NK-92 (cell line): ENCODE results near the gene KCTD11.

Source experiments
- DNase-seq: peaks from one replicate; lab custom pipeline; 2025; ENCODE audit not compliant: unreplicated experiment; lab: John Stamatoyannopoulos, UW

Gene KCTD11

DNA sequence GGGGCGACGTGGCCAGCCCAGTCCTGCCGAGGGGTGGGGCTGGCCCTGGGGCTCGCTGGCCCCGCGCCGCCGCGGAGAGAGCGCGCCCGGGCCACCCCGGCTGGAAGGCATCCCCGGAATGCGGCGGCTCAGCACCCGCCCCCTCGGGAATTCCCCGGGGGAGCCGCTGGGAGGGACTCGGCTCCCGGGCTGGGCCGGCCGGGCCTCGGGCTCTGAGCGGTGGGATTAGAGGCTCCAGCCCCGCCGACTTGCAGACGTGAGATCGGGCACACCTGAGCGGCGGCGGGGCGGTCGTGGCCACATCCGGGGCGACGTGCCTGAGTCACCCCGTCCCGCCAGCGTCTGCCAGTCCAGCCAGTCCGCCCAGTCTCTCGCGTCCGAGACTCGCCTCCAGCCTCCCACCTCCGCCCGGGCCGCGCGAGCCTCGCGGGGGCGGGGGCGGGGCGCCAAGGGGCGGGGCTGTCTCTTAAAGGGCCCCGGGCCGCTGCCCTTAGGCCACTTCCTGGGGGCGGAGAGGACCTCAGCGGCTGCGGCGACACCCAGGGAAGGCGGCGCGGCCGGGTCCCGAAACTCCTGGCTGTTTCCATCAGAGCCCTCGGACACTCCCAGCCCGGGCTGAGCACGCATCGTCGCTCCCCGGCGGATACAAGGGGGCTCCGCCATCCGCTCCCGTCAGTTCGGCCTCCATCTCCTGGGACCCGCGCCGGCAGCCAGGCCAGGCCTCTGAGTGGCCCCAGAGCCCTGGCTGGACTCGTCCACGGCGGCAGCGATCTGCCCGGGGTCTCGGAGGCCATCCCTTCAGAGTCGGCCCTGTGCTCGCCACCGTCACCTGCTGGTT lies at the start of gene KCTD11:
TSS of gene KCTD11 (plus strand) at position 498 of the 838 bp plus-strand sequence.
- DNase-seq = no peak

DNA sequence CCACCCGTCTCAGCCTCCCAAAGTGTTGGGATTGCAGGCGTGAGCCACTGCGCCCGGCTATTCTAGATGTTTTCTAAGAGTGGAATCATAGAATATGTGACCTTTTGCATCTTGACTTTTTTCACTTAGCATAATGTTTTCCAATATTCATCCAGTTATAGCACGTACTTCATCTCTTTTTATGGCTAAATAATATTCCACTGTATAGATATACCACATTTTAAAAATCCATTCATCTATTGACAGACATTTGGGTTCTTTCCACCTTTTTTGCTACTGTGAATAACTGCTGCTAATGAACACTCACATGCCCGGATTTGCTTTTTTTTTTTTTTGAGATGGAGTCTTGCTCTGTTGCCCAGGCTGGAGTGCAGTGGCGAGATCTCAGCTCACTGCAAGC lies 47.8 kb upstream of the KCTD11 start:
- DNase-seq = no peak

DNA sequence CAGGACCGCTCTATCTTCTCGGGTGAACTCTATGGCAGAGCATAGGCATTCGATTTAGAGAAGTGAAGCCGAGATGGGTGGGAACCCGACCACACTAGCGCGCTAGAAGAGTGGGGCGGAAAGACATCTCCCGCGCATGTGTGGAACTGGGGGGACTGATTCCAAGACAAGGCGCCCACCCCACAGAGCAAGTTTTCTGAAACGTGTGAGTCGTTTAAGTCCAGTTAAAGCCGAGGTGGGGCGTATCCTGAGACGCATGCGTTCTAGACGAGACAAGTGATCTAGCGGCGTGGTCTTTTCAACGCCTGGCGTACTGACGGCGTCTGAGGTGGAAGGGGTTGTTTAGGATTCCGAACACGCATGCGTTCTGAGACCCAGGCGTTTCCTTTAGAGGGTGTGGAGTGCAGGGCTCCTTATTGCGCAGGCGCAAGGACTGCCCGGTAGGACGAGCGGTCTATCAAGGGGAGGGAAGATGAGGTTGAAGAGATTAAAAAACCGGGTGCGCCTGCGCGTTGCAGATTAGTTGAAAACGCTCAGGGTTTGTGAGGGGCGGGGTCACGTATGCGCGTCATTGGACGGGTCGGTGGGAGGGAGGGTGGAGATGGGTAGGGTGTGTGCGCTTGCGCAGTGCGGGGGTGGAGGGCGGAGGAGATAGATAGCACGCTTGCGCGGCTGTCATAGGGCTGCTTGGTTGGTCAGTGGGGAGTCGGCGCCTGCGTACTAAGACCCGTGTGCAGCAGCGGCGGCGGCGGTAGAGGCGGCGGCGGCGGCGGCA lies 44.9 kb upstream of the KCTD11 start, which contains the start of gene EIF5A:
TSS of gene EIF5A (plus strand) at position 718 of the 775 bp plus-strand sequence. CDS start 2,008 bp downstream, outside the sequence.
- DNase-seq = peak; percentile 98

DNA sequence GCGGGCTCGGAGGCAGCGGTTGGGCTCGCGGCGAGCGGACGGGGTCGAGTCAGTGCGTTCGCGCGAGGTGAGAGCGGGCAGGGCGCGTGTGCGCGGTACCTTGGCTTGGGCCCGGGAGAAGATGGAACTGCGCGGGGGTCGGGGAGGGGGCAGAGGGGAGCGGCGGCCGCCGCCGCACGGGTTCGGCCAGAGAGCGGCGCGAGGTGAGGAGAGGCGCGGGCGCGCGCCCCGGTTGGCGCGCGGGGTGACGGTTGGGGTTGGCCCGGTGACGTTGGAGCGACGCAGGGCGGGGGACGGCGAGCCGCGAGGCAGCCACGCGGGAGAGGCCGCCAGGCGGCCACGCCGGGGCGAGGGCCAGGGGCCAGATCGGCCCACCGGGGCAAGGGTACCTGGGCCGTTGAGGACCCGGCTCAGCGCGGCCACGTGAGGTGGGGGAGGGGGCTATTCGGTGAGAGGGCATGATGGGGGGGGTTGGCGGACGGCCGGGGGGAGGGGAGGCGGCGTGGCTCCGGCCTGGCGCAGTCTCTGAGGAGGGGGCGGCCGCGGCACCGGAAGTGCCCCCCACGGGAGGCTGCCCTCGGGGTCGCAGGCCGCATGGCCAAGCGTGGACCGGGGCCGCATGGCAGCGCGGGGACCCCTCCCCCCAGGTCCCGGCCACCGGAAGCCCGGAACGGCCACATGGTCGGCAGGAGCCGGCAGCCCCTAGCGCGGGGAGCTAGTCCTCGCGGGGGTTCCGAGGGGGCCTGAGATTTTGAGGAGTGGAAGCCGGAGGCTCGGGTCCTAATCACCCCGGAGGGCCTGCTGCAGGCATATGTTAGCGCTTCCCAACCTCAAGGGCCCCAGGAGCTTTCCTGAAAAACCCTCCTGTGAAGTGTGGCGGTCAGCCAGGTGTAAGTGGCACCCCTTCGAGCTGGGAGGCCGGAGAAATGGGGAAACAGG lies 44.0 kb upstream of the KCTD11 start:
- no peak for DNase-seq

DNA sequence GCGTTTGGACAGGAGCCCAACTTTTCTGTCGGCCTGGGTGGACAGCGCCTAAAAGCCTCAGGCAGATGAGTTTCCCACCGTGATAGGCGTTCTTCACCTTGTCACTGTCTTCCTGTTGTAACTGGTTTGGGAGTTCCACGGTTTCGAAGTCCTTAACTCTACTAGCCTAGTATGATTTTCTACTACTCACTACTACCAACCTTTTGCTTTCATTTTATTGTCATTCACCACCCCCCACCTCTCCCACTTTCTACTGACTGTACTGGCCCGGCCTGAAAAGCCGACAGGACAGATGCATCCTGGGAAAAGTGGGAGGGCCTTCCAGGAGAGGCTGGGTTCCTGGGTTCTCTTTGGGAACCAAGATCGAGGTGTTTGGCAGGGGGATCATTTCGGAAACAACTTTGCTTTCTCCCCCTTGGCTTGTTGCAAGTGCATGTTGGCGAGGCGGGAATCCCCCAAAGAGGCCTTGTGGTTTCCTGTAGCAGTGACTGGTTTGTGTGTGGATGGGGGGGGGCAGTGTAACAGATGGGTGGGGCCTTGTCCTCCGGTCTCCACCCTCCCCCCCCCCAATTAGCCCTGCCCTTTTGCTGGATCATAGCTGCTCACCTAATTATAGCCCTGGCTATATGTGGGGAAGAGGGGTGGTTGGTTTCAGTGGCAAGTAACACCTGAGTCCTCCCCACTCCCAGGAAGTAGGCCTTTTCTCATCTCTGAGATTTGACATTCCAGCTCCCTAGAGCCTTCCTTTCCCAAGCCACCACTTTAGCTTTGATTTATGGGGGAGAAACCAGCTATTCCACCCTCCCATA lies 43.1 kb upstream of the KCTD11 start:
- DNase-seq = peak; percentile 47

DNA sequence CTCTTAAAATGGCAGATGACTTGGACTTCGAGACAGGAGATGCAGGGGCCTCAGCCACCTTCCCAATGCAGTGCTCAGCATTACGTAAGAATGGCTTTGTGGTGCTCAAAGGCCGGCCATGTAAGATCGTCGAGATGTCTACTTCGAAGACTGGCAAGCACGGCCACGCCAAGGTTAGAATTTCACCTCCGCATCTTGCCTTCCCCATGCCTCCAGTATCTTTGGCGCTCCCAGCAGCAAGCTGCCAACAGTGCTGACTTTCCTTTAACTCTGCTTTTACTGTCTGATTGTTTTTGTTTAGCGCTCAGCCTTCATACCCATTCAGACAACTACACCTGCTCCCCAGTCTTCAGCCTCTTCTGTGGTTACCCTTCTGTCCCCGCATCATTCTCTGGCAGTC lies 42.3 kb upstream of the KCTD11 start:
- DNase-seq = no peak

DNA sequence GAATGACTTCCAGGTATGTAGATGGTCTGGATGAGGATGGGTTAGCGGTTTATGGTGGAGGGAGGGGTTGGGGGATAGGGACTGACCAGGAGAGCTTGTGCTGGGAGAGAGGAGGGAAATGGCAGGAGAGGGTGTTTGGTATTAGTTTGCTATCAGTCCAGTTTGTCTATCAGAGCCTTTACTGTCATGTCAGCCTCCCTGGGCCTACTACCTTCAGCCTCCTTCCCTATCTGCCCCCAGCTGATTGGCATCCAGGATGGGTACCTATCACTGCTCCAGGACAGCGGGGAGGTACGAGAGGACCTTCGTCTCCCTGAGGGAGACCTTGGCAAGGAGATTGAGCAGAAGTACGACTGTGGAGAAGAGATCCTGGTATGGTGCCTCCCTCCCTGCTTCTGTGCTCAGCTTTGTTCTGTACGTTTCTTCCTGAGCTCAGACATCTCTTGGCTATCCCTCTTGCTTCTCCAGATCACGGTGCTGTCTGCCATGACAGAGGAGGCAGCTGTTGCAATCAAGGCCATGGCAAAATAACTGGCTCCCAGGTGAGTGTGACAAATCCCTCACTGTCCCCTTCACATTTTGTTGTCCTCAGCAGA lies 40.8 kb upstream of the KCTD11 start:
- DNase-seq = no peak

DNA sequence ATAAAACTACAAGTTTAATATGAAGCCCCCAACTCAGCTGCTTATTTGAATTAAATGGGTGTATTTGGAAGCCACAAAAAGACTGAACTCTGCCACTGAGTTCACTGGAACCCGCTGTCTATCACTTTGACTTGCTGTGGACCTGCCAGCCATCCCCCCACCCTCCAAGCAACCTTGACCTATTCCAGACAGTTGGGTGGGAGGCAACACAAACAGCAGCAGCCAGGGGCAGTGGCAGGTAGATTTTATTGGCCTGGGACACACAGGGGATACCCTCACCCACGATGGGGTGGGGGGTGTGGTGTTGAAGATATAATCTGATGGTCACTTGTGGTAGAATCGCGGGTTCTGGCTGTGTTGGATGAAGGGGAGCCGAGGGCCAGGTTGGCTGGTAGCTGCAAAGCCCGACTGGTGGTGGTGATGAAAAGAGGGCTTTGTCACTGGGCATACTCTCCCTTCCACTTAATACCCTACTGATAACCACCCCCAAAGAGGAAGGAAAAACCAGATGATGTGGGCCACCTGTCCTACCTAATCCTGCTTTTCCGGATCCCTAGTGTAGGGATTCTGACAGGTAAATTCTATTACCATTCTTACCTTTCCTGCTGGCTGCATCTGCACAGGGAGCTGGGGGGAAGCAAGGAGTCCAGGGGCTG lies 39.4 kb upstream of the KCTD11 start:
- DNase-seq = no peak

DNA sequence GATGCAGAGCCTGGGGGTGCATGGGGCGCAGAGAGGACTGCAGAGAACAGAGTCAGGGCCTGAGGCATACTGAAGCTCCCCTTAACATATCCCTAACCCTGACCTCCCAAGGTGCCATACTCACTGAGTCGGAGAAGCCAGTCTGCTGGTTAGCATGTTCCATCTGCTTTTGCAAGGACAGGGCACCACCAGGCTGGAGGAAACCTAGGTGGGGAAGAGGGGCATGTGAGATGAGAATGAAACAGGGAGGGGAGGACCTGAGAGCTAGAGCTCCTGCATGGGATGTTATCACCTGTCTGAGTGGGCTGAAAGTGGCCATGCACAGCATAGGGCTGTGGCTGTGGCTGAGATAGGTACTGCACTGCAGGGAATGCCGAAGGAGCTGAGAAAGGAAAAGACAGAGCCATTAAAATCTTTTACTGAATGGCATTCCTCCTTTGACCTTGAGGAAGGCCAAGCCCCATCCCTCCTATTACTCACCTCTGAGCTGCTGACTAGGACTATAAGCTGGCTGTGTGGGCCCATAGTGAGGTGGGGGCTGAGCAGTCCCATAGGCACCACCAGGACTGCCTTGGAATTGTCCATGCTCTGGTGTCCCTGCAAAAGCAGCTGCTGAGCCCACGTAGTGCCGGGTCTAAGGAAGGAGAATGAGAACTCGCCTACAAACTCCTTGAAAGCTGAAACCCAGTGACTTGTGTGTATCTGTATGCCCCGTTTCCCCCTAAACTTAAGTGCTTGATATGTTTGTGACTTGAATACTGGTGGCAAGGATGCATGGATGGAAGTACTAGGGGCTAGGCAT lies 38.7 kb upstream of the KCTD11 start:
- no peak for DNase-seq

DNA sequence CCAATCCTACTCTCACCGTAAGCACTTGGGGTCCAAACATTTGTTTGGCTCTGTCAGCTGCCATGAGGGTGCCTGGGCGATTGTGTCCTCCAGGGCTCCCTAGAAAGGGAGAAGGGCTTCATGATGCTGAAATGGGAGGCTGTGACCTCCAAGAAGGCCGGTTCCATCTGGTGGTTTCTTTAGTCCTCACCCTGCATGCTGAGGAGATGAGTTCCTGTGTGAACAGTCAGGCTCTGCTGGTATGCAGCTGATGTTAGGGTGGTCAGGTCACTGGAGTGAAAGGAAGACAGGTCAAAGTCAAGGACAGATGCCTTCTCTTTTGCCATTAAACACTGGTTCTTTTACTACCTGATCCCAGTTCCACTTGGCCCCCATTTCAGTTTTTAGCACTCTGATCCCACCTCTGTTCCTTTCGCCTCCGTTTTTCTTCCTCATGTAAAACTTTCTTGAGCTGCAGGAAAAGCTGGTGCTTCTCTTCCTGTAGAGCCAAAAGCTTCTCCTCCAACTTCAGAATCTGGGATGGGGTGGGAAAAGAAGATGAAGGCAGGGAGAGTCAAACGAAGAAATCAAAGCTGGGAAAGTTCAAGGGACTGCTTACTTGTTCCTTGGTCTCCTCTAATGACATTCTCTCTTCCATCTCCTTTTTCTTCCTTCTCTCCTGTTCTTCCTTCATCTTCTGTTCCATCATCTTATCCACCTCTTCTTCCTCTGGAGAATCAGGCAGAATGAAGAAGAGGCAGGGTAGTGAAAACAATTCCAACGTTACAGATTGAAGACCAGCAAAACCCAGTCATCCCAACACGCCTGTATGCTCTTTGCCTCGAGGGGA lies 37.9 kb upstream of the KCTD11 start:
- no peak for DNase-seq

DNA sequence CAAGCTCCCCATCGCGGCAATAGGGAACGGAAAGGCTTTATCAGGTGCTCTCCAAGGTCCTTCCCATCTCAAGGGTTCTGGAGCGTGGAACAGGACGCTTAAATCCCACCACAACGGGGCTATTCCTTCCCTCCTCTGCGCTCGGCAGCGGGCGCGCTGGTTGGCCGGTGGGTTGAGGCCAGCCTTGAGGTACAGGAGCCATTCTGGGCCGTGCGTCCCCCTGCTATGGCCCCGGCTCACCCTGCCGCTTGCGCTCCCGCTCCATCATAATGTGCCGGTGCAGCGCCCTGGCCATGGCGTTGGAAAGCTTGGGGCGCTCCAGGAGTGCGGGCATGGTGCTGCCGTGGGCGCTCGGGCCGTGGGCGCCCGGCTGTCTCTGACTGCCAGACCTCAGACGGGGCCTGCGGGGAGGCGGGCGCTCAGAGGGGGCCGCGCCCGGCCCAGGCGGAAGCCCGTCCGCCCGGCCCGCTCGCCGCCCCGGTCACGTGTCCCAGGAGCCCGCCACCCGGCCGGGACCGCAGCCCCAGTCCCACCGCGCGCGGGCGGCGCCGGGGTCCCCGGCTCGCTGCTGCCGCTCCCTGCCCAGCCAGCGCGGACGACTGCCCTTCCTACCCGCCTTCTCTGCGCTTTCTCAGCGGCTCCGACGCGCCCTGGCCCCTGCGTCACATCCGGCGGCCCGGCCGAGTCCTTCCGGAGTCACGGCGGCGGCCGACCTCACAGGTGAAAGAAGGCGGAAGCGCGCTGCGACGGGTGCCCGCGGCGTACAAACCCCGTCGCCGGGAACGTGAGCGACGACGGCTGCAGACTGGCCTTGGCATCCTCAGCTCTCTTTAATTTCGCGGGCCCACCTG lies 37.0 kb upstream of the KCTD11 start, which contains the start of gene GPS2:
TSS of gene GPS2 (minus strand) at position 642 of the 851 bp plus-strand sequence. CDS start at position 334, 308 bp downstream.
- DNase-seq = peak; percentile 51

DNA sequence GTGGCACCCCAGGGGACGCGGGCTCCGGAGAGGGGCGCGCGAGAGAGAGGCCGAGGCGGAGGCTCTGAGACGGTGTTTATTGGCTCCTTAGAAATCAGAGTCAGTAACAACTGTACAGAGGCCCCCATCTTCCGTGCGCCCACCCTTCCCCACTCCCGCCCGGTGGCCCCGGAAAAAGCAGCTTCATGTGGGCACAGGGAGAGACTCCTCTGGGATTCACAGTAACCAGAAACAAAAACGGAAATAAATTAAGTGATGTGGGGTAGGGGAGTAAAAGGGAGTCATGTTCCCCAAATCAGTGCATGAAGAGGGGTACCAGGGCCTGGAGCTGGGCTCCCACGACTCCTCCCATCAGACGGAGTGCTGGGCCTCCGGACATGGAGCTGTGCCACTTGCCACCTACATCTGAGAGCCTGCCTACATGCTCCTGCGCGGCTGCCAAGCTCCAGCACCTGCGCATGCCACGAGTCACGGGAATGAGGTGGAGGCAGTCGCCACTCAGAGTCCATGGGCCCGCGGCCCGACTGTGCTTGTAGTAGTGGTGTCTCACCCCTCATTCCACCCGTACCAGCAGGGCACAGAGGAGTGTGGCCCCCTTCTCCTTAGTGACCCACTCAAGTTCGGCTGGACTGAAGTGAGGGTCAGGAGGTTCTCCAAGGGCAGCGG lies 36.3 kb upstream of the KCTD11 start:
- no peak for DNase-seq

DNA sequence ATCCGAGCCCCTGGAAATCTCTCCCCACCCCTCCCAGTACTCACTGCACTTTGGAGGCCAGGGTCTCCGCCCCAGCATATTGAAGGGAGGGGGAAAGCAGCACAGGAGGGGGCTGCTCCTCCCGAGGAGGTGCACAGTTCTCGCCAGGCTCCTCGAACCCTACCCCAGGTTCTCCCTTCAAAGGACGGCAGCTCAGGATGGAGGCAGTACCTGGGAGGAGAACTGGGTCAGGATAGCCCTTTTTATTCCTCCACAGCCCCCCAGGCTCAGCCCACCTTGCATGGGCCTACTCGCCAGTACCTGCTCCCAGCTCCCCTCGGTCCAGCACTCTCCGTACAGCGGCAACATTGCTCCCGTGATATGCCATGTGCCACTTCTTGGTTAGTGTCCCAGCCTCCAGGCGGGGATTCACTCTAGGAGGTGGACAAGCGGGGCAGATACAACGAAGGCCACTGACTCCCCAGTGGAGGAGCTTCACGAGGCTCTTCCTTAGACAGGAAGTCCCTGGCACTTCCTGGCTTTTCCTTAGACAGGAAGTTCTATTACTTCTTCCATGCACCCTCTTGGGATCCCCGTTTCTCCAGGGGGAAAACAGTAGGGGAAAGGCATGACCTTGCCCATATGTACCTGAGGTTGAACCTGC lies 34.7 kb upstream of the KCTD11 start:
- DNase-seq = no peak

DNA sequence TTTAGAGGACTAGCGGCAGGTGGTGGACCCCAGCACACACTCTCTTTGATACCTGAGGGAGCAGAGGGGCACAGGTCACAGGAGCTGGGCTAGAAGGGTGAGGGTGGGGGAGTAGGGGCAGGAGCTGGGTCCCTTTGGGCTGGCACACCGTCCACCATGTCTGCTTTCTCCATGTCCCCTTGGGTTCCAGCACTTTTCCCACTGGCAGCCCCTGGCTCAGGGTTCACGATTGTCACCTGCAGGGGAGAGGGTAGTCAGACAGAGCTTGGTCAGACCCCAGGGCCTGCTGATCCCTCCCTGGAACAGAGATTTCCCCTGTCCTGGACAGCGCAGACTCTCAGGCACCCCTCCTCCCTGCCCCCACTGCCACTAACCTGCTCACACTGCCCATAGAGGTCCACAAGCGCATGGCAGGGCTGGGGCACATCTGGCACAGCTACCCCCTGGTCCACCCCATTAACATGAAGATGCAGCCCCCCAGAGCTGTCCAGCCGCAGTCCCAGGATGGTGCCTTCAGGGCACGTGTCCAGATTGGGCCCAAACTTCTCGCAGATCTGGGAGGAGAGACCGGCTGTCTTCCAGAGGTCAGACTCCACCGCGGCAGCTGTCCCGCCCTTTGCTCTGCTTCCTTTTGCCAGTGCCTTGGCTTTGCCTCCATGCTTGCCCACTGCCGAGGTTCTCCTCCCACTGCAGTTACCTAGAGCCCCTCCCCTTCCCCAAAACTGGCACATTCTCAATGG lies 33.7 kb upstream of the KCTD11 start:
- DNase-seq = no peak

DNA sequence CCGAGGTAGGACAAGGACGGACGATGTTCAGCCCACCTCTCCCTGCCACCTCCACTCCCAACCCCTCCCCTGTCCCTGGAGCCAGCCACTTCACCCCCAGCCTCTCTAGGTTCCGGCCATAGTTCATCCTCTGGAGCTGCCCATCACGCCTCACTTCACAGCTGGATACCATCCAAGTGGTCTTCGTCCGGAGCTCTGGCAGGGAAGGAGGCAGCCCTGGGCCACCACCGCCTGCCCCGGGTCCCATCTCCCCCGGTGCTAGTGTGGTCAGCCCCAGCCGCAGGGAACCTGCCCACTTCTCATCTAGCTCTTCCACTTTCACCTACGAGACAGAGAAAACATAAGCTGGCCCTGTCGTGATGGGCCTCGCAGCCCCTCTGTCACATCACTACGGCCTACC lies 30.5 kb upstream of the KCTD11 start:
- no peak for DNase-seq
